Vagina (tissue), 2 donors: ENCODE measurements around the gene PCSK5. TPM values are rescaled to one million over a fixed set of nuclear protein-coding genes. Genes with fewer than 3 reads are reported as not detected.

Source experiments
- DNase-seq, 2 donors: peaks; one replicate each; pipeline ENCODE4 v3.0.0-alpha.2; 2017; ENCODE audit errors: extremely low spot score in 2 of 2
- H3K27ac ChIP-seq: fragments of 200-600 bp; sonication (generic); one replicate; pipeline ENCODE4 v1.5.1; 2019
- H3K27me3 ChIP-seq: fragments of 200-600 bp; sonication (generic); one replicate; pipeline ENCODE4 v1.5.1; 2019
- H3K36me3 ChIP-seq, 2 donors: fragments of 200-600 bp; sonication (generic); one replicate each; pipeline ENCODE4 v1.5.1; 2017 to 2019
- H3K4me1 ChIP-seq: fragments of 200-600 bp; sonication (generic); one replicate; pipeline ENCODE4 v1.5.1; 2019
- H3K4me3 ChIP-seq, 2 donors: fragments of 200-600 bp; sonication (generic); 1 replicate in 1 of 2; 2 replicates in 1 of 2; pipeline ENCODE4 v1.5.1; 2016 to 2019
- H3K9me3 ChIP-seq: fragments of 200-600 bp; sonication (generic); one replicate; pipeline ENCODE4 v1.5.1; 2019
- CTCF ChIP-seq, 3 experiments: fragments of 450-650 bp in 2 of 3; fragments of 200-600 bp in 1 of 3; sonication (generic) in 1 of 3; IDR thresholded peaks; one replicate each; pipeline ENCODE4 v1.5.1; 2017 to 2019; ENCODE audit warnings: antibody characterized with exemption in 3 of 3, mild to moderate bottlenecking in 2 of 3, moderate library complexity in 2 of 3
- POLR2A ChIP-seq, 2 donors: fragments of 450-650 bp; IDR thresholded peaks; one replicate each; pipeline ENCODE4 v1.6.1; 2017; ENCODE audit warnings: antibody characterized with exemption in 2 of 2, mild to moderate bottlenecking in 2 of 2, moderate library complexity in 2 of 2
- POLR2AphosphoS5 ChIP-seq, 2 donors: sonication (generic); formaldehyde crosslinking; IDR thresholded peaks; one replicate each; pipeline ENCODE4 v1.9.0; 2017; ENCODE audit warnings: antibody characterized with exemption in 2 of 2, mild to moderate bottlenecking in 2 of 2, low read depth in 1 of 2; ENCODE audit not compliant: insufficient read depth in 1 of 2
- intact Hi-C: fragments of 100-400 bp; cut with DNase I; formaldehyde crosslinking; loops from one replicate; pipeline ENCODE4 v1.15.1; 2023
- total RNA-seq: library from RNA; depleted of rRNA; stranded (reverse); fragments of >200 nt; gene quantifications from one replicate; pipeline ENCODE4 v1.2.3, GENCODE V29; 2016

PCSK5 gene
- total RNA-seq, 1 donor from 2014 or later: 22.6 TPM

DNA sequence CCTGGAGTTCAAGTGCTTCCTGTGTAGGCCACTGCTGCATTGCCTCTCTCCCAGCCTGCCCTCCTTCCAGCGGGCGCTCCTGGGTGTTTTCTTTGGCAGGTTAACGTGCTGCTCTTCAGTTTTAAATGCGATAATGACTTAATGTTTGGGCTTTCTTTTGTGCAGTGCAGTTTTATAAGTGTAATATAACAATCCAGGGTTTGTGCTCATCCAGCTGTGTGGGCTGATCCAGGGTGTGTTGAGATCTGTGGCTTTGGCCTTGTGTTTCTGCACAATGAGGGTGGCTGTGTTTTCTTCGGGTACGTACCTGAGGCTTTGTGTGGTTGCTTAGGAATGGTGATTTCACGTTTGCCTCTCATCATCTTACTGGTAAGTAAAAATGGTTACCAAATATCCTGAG lies 50.6 kb downstream of the PCSK5 start:
- no peaks in the 10 kb centered on the region for H3K4me1 ChIP-seq
- TF ChIP-seq POLR2AphosphoS5 (IDR thresholded peaks at IDR 0.05; ENCODE audit: insufficient read depth in 1 of 2, low read depth in 1 of 2) (no peak), POLR2A (IDR thresholded peaks at IDR 0.05) (no peak), CTCF (IDR thresholded peaks at IDR 0.05) (no peak)
- H3K36me3 ChIP-seq: no peaks in the 10 kb centered on the region
- H3K4me3 ChIP-seq: no peak overlapping the region
- intact Hi-C loops: no loop called here
- H3K9me3 ChIP-seq: no peaks in the 10 kb centered on the region
- no peak for DNase-seq
- no peaks in the 10 kb centered on the region for H3K27me3 ChIP-seq
- H3K27ac ChIP-seq: no peak overlapping the region

GRCh38 chr9:75941577-75942311 lies 51.3 kb downstream of the PCSK5 start:
- intact Hi-C loops: no loop called here
- Histone ChIP-seq H3K4me1 (no peaks in the 10 kb centered on the region), H3K27me3 (no peaks in the 10 kb centered on the region), H3K4me3 (no peak overlapping the region), H3K9me3 (no peaks in the 10 kb centered on the region), H3K27ac (no peak overlapping the region), H3K36me3 (no peaks in the 10 kb centered on the region)
- TF ChIP-seq CTCF (IDR thresholded peaks at IDR 0.05) (no peak), POLR2AphosphoS5 (IDR thresholded peaks at IDR 0.05; ENCODE audit: insufficient read depth in 1 of 2, low read depth in 1 of 2) (no peak), POLR2A (IDR thresholded peaks at IDR 0.05) (no peak)
- no peak for DNase-seq

- Histone ChIP-seq H3K36me3 (no peaks in the 10 kb centered on the region), H3K9me3 (no peaks in the 10 kb centered on the region), H3K27me3 (no peaks in the 10 kb centered on the region), H3K27ac (no peak overlapping the region), H3K4me3 (no peak overlapping the region), H3K4me1 (no peaks in the 10 kb centered on the region)
- TF ChIP-seq CTCF (IDR thresholded peaks at IDR 0.05): no peak
- no peak for TF ChIP-seq POLR2AphosphoS5 (IDR thresholded peaks at IDR 0.05; ENCODE audit: insufficient read depth in 1 of 2, low read depth in 1 of 2)
- TF ChIP-seq POLR2A (IDR thresholded peaks at IDR 0.05): no peak
- intact Hi-C loops: no loop called here
- DNase-seq: no peak
Observed at GRCh38 chr9:75946766-75947165, 56.3 kb downstream of the PCSK5 start.

DNA sequence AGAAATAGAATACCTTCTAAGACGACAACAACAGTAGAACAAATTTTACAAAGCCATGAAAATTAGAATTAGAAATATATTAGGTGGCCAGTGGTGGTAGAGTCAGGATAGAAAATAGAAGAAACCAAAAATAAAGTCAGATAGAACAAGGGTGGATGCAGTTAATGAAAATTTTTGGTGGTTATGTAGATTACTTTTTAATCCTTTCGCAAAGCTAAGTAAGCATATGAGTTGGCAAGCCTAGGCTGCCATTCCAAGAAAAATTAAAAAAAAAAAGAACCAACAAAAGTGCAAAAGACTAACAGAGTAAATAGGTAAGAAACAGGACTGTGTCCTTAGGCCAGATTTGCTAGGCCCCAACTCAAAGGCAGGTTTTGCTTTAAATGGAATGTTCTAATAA lies 56.8 kb downstream of the PCSK5 start:
- no peak overlapping the region for H3K27ac ChIP-seq
- TF ChIP-seq CTCF (IDR thresholded peaks at IDR 0.05) (no peak), POLR2A (IDR thresholded peaks at IDR 0.05) (no peak), POLR2AphosphoS5 (IDR thresholded peaks at IDR 0.05; ENCODE audit: insufficient read depth in 1 of 2, low read depth in 1 of 2) (no peak)
- DNase-seq: no peak
- H3K4me1 ChIP-seq: peaks cover 2% of the 10 kb centered on the region
- no peak overlapping the region for H3K4me3 ChIP-seq
- H3K9me3 ChIP-seq: no peaks in the 10 kb centered on the region
- intact Hi-C loops: no loop called here
- no peaks in the 10 kb centered on the region for H3K27me3 ChIP-seq
- no peaks in the 10 kb centered on the region for H3K36me3 ChIP-seq

DNA sequence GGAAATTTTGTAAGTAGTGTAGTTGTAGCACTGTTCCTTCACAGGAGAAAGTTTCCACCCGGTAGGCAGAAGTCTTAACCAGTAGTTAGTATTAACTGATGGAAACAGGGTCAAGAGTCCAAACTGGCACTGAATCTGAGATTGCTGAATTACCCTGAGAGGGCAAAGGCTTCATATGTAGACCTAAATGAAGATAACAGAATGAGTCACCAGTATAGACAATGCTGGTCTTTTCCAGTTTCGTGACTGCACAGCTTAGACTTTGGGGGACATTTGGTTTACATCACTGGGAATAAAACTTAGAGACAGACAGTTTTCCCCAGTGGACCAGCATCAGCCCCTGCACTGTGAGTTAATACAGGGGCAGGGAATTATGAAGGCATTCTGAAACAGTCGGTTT lies 60.5 kb downstream of the PCSK5 start:
- Histone ChIP-seq H3K27ac (no peak overlapping the region), H3K27me3 (no peaks in the 10 kb centered on the region), H3K4me1 (peaks cover 19% of the 10 kb centered on the region), H3K36me3 (no peaks in the 10 kb centered on the region), H3K9me3 (no peaks in the 10 kb centered on the region), H3K4me3 (no peak overlapping the region)
- TF ChIP-seq CTCF (IDR thresholded peaks at IDR 0.05) (no peak), POLR2AphosphoS5 (IDR thresholded peaks at IDR 0.05; ENCODE audit: insufficient read depth in 1 of 2, low read depth in 1 of 2) (no peak), POLR2A (IDR thresholded peaks at IDR 0.05) (no peak)
- no peak for DNase-seq
- intact Hi-C loops: no loop called here
